Kidney glomerular epithelial cell (primary cell): ENCODE measurements around the gene PPP1R27.

Experiments
- DNase-seq: peaks from one replicate; lab custom pipeline; 2025; lab: John Stamatoyannopoulos, UW

The PPP1R27 gene

DNA sequence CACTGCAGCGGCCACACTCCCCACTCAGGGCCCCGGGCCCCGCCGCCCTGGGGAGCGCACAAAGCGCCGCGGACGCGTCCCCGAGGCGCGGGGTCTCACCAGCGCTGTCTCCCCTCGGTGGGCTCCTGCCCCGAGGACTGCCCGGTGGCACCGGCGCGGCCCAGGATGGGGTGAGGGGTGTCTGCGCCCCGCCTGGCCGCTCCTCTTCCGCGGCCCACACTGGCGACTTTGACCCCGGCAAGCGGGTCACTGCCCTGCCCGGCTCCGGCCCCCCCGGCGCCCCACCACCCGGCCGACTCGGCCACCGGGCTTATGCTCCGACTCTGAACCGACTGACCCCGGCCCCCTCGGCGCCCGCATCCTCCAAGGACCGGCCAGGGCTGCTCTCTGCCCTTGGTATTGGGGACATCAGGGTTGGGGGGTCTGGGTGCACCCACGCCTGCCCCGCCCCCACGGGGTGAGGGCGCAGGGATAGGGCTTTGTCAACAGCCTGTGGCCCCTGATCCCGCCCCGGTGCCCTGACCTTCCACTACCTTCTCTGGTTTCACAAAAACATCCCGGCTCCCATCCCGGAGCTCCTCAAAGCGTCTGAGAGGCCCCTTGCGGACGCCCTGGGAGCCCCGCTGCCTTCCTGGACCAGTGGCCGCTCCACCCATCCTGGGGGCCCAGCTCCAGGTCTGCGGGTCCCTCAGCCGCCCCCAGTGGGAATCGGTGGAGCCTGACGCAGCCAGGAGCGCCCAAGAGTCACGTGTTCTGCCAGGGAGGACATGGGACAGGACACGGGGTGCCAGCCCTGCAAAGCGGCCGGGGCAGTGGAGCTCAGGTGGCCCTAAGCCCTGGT lies 30.1 kb downstream of the PPP1R27 start:
- no peak for DNase-seq

- DNase-seq = no peak
These were observed 30.9 kb downstream of the PPP1R27 start, which contains the start of gene GCGR for GRCh38 chr17:81803728-81804558. Gene GCGR, plus strand, starts transcription at chr17:81804150. Its CDS starts 4,869 bp downstream, at chr17:81809019.

GRCh38 chr17:81802856-81803643 lies 31.8 kb downstream of the PPP1R27 start:
- DNase-seq = no peak

- DNase-seq = no peak
These were observed 32.6 kb downstream of the PPP1R27 start for GRCh38 chr17:81802048-81802758.

DNA sequence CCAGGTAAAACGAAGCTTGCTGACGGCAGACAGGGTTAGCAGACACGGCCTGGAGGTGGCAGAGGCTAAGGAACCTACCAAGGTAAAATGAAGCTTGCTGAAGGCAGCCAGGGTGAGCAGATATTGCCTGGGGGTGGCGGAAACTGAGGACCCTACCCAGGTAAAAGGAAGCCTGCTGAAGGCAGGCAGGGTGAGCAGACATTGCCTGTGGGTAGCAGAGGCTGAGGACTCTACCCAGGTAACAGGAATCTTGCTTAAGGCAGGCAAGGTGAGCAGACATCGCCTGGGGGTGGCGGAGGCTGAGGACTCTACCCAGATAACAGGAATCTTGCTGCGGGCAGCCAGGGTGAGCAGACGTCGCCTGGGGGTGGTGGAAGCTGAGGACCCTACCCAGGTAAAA lies 33.5 kb downstream of the PPP1R27 start:
- DNase-seq = no peak

- DNase-seq = no peak
These were observed 40.3 kb downstream of the PPP1R27 start for GRCh38 chr17:81794509-81794908.

DNA sequence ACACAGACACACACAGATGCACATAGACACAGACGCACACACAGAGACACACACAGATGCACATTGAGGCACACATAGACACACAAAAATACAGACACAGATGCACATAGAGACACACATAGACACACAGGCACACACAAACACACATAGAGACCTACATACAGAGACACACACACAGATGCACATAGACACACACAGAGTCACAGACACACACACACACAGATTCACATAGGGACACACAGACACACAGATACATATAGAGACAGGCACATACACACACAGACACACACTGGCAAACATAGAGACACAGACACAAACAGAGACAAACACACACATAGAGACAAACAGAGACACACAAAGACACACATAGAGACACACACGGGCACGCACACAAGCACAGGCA lies 40.8 kb downstream of the PPP1R27 start:
- DNase-seq = no peak

DNA sequence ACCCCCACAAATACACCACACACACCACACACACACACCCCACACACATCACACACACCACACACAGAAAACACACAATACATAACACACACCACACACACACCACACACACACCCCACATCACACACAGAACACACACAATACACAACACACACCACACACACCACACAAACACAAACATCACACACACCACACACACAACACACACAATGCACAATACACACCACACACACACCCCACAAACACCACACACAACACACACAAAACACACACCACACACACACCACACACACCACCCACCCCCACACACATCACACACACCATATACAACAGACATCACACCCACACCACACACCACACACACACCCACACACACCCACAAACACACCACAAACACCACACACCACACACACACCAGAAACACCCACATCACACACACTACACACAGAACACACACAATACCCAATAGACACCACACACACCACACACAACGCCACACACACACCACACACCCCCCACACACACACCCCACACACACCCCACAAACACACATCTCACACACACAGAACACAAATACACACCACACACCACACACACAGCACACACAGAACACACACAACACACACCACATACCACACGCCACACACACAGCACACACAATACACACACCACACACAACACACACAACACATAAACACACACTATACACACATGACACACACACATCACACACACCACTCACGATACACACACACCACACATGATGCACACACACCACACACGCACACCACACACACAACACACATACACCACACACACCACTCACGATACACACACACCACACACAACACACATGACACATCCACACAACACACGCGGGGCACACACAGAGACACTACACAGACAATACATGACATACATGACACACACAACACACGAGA lies 41.9 kb downstream of the PPP1R27 start:
- no peak for DNase-seq
